IPS DF 6.9 (cell line): Measurements from ENCODE around the gene DNAJC22.
"Not testable (repeated sequence)": the region's sequence is repeated elsewhere in the genome, so short reads cannot be mapped to it uniquely, and the experiment has no call there.

Experiments
- DNase-seq: peaks from one replicate; pipeline ENCODE4 v3.0.0-alpha.2; 2013; ENCODE audit warnings: low read depth, low spot score
- H3K27ac ChIP-seq: one replicate; pipeline ENCODE4 v1.5.1; 2013; ENCODE audit warnings: low read length, control low read depth
- H3K27me3 ChIP-seq: 2 replicates; pipeline ENCODE4 v1.6.1; 2013; ENCODE audit warnings: mild to moderate bottlenecking, low read length; ENCODE audit not compliant: control insufficient read depth, insufficient read depth
- H3K36me3 ChIP-seq: 2 replicates; pipeline ENCODE4 v1.6.1; 2013; ENCODE audit warnings: low read length; ENCODE audit not compliant: control insufficient read depth, insufficient read depth
- H3K4me1 ChIP-seq: 2 replicates; pipeline ENCODE4 v1.6.1; 2013; ENCODE audit warnings: low read length; ENCODE audit not compliant: control insufficient read depth, insufficient read depth
- H3K4me3 ChIP-seq: 2 replicates; pipeline ENCODE4 v1.5.1; 2013; ENCODE audit warnings: mild to moderate bottlenecking, low read length
- H3K9me3 ChIP-seq: 2 replicates; pipeline ENCODE4 v1.6.1; 2013; ENCODE audit warnings: low read length, inconsistent platforms; ENCODE audit not compliant: control insufficient read depth, insufficient read depth
- WGBS: extraction: QIAGEN DNeasy Blood & Tissue Kit; methylation state at CpG from one replicate; pipeline ENCODE4 v1.1.7; 2013; ENCODE audit warnings: mixed read lengths, missing lambda C conversion rate; ENCODE audit not compliant: insufficient read length, insufficient coverage; 5-methylcytosine and 5-hydroxymethylcytosine counted together

Gene DNAJC22

GRCh38 chr12:49369411-49370145 is 22.9 kb downstream of the DNAJC22 start:
- no peak for DNase-seq
- Histone ChIP-seq H3K36me3 (no peaks in the 10 kb centered on the region), H3K27ac (no peak overlapping the region), H3K9me3 (no peaks in the 10 kb centered on the region), H3K4me3 (no peak overlapping the region), H3K4me1 (no peaks in the 10 kb centered on the region), H3K27me3 (no peaks in the 10 kb centered on the region)
- no CpG with 5 or more reads among the region's 6 CpGs for WGBS

GRCh38 chr12:49370539-49370938 is 23.9 kb downstream of the DNAJC22 start:
- no peaks in the 10 kb centered on the region for H3K36me3 ChIP-seq
- no CpG with 5 or more reads among the region's 6 CpGs for WGBS
- H3K4me3 ChIP-seq = no peak overlapping the region
- DNase-seq = no peak
- no peaks in the 10 kb centered on the region for H3K9me3 ChIP-seq
- H3K4me1 ChIP-seq = no peaks in the 10 kb centered on the region
- no peak overlapping the region for H3K27ac ChIP-seq
- H3K27me3 ChIP-seq = no peaks in the 10 kb centered on the region

GRCh38 chr12:49375406-49375805 is 28.7 kb downstream of the DNAJC22 start:
- Histone ChIP-seq H3K27ac (no peak overlapping the region), H3K27me3 (no peaks in the 10 kb centered on the region), H3K4me1 (no peaks in the 10 kb centered on the region), H3K36me3 (no peaks in the 10 kb centered on the region), H3K9me3 (no peaks in the 10 kb centered on the region), H3K4me3 (no peak overlapping the region)
- WGBS = no CpG with 5 or more reads among the region's 1 CpG
- DNase-seq = no peak

- Histone ChIP-seq H3K27ac (no peak overlapping the region), H3K4me1 (no peaks in the 10 kb centered on the region), H3K9me3 (no peaks in the 10 kb centered on the region), H3K27me3 (no peaks in the 10 kb centered on the region), H3K4me3 (no peak overlapping the region), H3K36me3 (no peaks in the 10 kb centered on the region)
- no CpG with 5 or more reads among the region's 2 CpGs for WGBS
- DNase-seq = no peak
Measured at GRCh38 chr12:49377386-49377785, 30.7 kb downstream of the DNAJC22 start.

DNA sequence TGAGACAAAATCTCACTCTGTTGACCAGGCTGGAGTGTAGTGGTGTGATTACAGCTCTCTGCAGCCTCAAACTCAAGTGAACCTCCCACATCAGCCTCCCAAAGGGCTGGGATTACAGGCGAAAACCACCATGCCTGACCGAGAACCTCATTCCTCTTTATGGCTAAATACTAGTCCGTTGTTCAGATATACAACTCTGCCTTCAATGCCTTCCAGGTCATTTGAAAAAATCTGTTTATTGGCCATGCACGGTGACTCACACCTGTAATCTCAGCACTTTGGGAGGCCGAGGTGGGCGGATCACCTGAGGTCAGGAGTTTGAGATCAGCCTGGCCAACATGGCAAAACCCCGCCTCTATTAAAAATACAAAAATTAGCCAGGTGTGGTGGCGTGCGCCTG is 33.5 kb downstream of the DNAJC22 start:
- H3K4me3 ChIP-seq, H3K27me3 ChIP-seq, H3K9me3 ChIP-seq, H3K4me1 ChIP-seq, H3K27ac ChIP-seq, H3K36me3 ChIP-seq, DNase-seq: not testable (repeated sequence)
- no CpG with 5 or more reads among the region's 9 CpGs for WGBS

DNA sequence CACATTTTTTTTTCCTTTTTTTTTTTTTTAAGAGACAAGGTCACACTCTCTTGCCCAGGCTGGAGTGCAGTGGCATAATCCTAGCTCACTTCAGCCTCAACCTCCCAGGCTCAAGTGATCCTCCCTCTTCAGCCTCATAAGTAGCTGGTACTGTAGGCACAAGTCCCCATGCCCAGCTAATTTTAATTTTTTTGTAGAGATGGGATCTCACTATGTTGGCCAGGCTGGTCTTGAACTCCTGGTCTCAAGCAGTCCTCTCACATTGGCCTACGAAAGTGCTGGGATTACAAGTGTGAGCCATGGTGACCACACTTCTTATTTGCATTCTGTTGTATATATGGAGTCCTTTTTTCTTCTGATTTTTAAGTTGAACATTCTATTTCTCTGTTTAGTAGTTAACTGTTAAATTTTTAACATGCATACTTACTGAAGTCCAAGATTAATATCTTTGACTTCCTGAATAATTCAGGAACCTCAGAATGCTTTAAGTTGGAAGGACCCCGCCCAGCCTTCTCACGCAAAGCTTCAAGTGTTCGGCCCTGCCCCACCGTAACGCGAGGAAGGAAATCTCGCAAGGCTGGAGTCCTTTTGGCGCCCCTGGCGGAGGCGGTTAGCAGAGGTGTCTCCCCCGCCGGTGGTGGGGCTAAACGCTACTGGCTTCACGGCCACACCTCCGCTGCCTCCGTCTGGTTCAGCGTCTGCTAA is 42.1 kb downstream of the DNAJC22 start:
- peak; percentile 79 for DNase-seq
- Histone ChIP-seq H3K4me3 (no peak overlapping the region), H3K36me3 (no peaks in the 10 kb centered on the region), H3K27ac (no peak overlapping the region), H3K27me3 (no peaks in the 10 kb centered on the region), H3K9me3 (no peaks in the 10 kb centered on the region), H3K4me1 (no peaks in the 10 kb centered on the region)
- WGBS = no CpG with 5 or more reads among the region's 18 CpGs

DNA sequence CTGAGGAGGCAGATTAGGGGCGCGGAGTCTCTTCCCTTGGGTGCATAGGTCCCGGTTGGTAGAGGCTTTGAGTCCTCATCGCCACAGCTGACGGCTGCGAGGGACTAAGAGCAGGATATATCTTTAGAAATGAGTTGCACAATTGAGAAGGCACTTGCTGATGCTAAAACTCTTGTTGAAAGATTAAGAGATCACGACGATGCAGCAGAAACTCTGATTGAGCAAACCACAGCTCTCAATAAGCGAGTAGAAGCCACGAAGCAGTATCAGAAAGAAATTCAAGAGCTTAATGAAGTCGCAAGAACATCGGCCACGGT is 42.7 kb downstream of the DNAJC22 start:
- WGBS = no CpG with 5 or more reads among the region's 13 CpGs
- no peaks in the 10 kb centered on the region for H3K27me3 ChIP-seq
- H3K36me3 ChIP-seq = no peaks in the 10 kb centered on the region
- no peaks in the 10 kb centered on the region for H3K4me1 ChIP-seq
- H3K9me3 ChIP-seq = no peaks in the 10 kb centered on the region
- DNase-seq = no peak
- no peak overlapping the region for H3K4me3 ChIP-seq
- H3K27ac ChIP-seq = no peak overlapping the region

DNA sequence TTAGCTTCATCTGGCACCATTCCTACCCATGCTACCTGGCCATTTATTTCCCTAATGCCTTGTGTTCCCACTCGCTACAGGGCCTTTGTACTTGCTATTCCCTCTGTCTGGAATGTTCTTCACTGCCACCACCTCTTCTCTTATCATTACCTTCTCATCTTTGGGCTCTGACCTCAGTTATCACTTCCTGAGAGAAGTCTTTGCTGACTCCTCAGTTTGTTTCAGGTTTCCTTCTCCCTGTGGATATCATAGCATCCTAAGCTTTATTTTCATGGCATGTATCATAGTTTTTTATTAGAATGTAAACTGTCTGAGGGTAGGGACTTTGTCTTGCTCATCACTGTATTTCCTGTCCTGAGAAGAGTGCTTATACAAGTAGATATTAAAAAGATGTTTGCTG is 50.3 kb downstream of the DNAJC22 start:
- WGBS = no CpG with 5 or more reads among the region's 1 CpG
- H3K4me3 ChIP-seq = no peak overlapping the region
- H3K4me1 ChIP-seq = no peaks in the 10 kb centered on the region
- no peaks in the 10 kb centered on the region for H3K36me3 ChIP-seq
- H3K27ac ChIP-seq = no peak overlapping the region
- DNase-seq = no peak
- no peaks in the 10 kb centered on the region for H3K27me3 ChIP-seq
- H3K9me3 ChIP-seq = no peaks in the 10 kb centered on the region

DNA sequence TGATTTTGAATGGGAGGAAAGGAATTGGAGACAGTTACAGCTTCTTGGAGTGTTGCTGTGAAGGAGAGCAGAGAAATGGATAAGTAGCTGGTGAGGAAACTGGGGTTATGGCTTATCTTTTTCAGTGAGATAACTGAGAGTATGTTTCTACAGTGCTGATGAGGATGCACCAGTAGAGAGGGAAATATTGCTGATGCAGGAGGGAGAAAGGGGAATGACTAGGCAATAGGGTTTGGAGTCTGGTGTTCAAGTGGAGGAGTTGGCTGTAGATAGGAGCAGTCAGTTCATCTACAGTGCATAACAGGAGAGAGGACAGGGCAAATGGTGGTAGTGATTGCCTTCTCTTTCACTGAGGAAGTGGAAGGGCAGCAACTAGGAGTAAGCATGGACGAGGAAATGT is 53.6 kb downstream of the DNAJC22 start:
- H3K27ac ChIP-seq = no peak overlapping the region
- no peak for DNase-seq
- no peaks in the 10 kb centered on the region for H3K9me3 ChIP-seq
- H3K4me3 ChIP-seq = no peak overlapping the region
- no peaks in the 10 kb centered on the region for H3K36me3 ChIP-seq
- no peaks in the 10 kb centered on the region for H3K27me3 ChIP-seq
- H3K4me1 ChIP-seq = no peaks in the 10 kb centered on the region
- WGBS = no CpG with 5 or more reads among the region's 1 CpG
